GM18517 (cell line): ENCODE results near the gene PYY.

Source experiments
- ATAC-seq: cut with Tn5 transposase; IDR thresholded peaks from one replicate; pipeline ENCODE4 v1.9.1; 2021; ENCODE audit warnings: mild to moderate bottlenecking, moderate library complexity; ENCODE audit not compliant: unreplicated experiment

The PYY gene

GRCh38 chr17:43917348-43918025 is 36.3 kb downstream of the PYY start:
- ATAC-seq = no peak

DNA sequence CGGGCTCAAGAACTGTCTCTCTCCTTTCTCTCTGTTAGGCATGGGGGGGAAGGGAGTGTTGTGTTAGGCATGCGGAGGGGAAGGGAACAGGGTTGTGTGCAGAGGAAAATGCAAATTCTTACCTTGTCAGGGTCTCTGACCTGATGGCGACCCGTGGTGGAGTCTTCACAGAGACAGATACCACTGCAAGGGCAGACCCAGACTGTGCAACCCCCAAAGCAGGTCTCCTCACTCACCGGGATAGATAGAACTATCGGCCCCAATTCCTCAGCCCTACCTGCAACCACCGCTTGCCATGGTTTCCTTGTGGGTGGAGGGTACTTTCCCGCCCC is 36.8 kb downstream of the PYY start:
- ATAC-seq = no peak

DNA sequence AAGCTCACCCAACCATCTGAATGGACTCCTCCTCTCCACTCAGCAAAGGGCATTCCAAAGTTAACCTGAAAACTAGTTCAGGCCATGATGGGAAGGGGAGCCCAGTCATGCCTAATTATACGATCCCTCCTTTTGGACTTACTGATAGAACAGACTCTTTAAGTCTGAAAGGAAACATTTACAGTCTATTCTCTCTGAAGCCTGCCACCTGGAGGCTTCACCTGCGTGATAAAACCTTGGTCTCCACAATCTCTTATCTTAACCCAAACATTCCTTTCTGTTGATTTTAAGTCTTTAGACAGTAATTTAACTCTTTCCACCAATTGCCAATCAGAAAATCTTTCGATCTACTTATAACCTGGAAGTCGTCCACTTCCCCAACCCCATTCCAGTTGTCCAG is 37.4 kb downstream of the PYY start:
- ATAC-seq = no peak

GRCh38 chr17:43915559-43915958 is 38.2 kb downstream of the PYY start:
- no peak for ATAC-seq

DNA sequence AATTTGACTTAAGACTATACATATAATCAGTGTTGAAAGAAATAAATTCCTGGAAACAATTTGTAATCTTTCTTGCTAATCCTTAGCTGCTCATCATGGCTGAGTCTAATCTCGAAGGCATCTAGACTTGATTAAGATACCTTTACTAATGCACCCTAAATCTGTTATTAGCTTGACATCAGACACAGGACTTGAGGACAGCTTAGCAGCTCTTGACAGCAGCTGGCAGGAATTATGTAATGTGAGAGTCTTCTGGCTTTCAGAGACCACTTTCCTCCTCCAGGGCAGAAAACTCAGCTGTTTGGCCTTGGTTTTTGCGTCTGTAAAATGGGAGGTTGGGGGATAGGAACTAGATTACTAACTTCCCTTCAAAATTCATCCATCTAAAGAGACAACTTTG is 39.3 kb downstream of the PYY start:
- no peak for ATAC-seq

DNA sequence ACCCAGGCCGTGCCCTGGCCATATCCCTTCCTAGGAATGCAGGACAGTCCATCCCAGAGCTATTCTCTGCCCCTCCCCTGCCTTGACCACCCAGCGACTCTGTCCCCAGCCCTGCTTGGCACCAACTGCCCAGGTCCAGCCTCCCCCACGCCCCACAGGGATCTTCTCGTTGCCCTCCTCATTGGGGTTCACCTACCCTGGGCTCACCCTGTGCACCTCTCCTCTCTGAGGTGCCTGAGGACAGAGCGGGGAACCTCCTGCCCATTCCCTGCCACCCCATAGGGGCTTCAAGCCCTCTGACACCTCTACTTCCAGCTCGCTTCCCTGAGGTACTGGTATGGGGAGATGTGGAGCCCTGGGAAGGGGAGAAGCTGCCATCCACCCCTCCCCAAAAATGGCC is 40.2 kb downstream of the PYY start:
- ATAC-seq = no peak

- ATAC-seq = no peak
Observed at GRCh38 chr17:43912635-43913304, 41.0 kb downstream of the PYY start.

GRCh38 chr17:43911904-43912303 is 41.8 kb downstream of the PYY start:
- ATAC-seq = no peak

DNA sequence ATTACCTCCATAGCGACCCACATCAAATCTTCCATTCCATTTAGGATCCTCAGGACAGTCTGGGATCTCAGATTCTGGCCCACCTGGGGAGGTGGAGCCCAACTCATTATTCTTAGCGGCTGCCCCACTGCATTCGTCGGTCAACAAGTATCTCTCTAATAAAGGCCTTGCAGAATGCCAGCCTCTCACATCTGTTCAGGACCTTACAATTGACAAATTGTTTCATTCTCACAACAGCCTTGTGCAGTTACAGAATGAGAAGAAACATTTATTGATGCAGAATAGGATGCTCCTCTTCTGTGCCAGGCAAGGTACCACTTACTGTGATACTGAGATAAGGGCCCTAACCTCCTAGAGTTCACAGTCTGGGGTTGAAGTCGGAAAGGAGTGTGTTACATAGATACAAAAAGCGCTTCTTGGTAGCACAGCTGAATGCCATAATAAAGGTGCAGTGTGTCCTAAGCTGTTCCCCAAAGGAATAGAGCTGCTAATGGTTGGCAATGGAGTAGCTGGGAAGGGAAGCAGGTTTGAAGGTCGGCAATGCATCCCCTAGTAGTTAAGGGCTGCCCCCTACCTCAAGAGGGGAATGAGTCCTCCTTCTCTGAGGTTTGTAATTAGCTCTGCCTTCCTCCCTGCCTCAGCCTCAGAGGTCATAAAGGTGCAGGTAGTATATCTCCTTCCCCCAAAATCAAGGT is 44.1 kb downstream of the PYY start:
- ATAC-seq = no peak

- ATAC-seq = no peak
Observed at GRCh38 chr17:43907998-43908721, 45.6 kb downstream of the PYY start.

GRCh38 chr17:43907425-43907981 is 46.2 kb downstream of the PYY start, which contains the start of gene MPP2:
Gene MPP2, minus strand, starts transcription at chr17:43907536. Its CDS starts 3,076 bp downstream, at chr17:43904460.
- no peak for ATAC-seq

DNA sequence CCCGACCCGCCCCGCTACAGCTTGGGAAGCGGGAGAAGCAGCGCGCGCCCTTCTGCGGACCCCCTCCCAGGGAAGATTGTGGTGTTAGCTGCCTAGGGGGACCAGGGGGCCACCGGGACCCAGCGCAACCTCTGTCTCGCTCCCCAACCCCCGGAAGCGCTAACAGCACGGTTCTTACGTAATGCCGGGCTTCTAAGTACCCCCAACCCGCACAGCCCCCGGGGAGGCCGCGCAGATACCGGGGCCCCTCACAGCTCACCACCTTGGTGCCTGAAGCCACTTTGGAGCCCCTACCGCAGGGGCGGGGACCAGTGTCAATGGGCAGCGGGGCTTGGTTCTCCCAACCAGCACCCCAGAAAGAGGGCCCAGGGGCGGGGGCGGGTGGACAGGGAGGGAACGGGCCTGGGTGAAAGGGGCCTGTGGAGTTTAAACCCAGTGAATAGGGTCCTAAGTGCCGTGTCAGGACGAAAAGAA is 46.8 kb downstream of the PYY start:
- ATAC-seq = no peak

DNA sequence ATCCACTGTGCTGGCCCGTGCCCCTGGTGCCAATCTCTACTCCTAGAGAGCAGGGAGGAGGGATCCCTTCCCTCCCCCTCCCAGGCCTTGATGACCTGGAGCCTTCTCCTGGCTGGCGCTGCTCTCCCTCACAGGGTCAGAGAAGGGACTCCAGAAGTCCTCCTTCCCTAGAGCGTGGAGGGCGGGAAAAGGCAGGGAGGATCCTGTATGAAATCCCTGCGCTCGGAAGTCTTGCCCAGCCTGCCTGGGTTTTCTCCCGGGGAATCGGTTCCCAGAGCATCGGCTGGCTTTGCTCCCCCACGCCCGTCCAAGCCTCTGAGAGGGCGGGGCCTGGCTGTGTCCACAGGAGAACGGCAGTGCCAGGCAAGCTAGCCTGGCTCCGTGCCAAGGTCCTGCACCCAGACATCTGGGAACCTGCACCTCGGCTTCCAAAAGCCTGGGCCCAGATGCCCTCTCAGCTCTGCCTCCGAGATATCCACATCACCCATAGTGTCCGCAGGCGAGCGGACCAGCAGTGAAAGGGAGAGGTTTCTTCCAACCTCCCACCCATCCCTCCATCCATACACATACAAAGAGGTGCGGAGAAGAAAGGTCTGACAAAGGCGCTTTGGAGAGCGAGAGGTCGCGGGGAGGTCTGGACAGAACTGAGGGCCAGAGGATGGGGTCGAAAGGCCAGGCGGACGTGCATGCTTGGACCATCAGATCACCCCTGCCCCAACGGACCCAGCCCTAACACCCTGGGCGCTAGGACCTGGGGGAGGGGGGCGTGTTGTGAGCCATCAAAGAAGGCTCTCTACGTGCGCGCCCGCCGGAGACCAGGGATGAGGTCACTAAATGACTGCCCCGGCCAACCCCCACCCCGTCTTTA is 47.5 kb downstream of the PYY start:
- ATAC-seq = no peak

GRCh38 chr17:43905400-43905984 is 48.2 kb downstream of the PYY start:
- no peak for ATAC-seq
